GM19193 (cell line): Measurements from ENCODE around the gene PRDM16.

Experiments
- POLR2A ChIP-seq: IDR thresholded peaks from 4 replicates; pipeline ENCODE4 v1.6.1; 2011; ENCODE audit not compliant: insufficient read depth, insufficient read length; ENCODE audit errors: extremely low read depth

PRDM16 gene

DNA sequence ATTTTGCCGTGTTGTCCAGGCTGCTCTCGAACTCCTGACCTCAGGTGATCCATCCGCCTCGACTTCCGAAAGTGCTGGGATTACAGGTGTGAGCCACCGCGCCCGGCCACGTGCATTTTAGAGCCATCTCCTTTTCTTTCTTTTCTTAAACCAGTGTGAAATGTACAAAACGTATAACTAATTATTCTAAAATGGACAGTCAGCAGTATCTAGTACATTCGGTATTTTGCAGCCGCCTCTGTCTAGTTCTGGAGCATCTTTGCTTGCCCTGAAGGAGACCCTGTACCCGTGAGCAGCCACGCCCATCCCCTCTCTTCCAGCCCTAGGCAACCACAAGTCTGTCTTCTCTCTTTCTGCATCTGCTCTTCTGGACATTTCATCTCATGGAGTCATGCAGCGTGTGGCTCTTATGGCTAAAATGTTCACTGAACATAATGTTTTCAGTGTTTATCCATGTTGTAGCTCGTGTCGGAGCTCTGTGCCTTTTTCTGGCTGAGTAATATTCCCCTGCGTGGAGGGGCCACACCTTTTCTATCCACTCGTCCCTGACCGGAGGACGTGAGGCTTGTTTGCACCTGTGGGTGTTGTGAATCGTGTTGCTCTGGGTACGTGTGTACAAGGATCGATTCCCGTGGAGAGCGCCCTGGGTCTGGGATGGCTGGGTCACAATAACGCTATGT, 198.0 kb downstream of the PRDM16 start:
- no peak for TF ChIP-seq POLR2A

DNA sequence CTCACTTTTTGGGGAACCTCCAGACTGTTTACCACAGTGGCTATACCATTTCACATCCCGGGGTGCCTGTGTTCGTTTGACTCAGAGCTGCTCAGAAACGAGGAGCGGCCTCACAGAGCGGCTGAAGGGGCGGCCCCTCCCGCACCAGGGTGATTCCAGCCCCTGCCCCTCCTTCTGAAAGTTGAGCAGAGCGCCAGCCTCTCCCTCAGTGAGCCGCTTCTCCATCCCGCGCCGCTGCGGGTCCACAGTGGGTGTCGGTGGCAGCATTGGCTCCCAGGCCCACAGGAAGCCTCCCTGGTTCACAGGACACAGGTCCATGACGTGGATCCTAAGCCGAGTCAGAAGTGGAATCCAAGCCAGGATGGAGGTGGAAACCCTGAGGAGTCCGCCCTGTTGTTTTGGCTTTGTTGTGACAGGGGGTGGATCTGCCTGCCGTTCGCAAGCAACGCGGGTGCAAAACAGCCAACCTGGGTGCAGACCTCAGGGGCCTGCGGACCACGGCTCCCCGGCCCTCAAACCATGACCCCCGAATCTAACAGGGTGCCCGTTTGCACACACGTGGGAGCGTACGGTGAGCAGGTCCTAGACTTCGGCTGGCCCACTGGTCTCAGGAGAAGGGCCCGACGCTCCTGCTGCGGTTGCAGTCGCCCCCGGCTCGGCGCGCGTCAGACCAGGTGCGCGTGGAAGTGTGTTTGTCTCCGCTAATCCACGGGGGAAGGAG, 198.7 kb downstream of the PRDM16 start:
- TF ChIP-seq POLR2A, result no peak

DNA sequence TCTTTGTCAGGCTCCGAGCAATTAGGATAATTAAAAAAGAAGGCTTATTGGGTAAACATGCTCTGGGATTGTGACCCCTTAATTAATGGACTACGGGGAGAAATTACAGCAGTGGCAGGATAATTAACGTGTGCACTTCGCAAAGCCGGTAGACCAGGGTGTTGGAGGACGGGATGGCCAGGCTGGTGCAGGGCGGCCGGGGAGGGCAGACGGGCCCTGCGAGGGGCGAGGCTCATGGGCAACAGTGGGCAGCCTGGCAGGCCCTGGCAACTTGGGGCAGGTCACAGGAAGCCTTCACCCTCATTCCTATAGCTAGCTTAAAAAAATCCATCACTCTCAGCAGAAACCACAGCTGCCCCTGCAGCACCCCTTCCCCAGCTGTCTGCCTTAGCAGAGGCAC, 199.3 kb downstream of the PRDM16 start:
- no peak for TF ChIP-seq POLR2A

DNA sequence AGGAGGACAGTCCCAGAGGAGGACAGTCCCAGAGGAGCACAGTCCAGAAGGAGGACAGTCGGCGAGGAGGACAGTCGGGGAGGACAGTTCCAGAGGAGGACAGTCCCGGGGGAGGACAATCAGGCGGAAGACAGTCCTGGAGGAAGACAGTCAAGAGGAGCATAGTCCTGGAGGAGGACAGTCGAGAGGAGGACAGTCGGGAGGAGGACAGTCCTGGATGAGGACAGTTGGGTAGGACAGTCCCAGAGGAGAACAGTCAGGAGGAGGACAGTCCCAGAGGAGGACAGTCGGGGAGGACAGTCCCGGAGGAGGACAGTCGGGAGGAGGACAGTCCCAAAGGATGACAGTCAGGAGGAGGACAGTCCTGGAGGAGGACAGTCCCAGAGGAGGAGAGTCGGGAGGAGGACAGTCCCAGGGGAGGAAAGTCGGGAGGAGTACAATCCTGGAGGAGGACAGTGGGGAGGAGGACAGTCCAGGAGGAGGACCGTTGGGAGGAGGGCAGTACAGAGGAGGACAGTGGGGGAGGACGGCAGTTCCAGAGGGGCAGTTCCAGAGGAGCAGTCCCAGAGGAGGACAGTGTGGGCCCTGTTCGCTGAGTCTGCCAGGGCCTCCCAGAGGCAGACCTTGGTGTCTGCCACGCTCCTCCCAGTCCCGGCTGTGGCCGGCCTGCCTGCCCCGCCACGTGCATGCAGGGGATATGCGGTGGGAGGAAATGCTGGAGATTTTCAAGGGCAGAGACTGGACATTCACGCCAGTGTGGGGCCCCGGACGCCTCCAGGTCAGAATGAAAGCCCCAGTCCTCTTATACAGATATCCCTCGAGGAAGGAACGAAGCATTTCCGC, 201.6 kb downstream of the PRDM16 start:
- no peak for TF ChIP-seq POLR2A

DNA sequence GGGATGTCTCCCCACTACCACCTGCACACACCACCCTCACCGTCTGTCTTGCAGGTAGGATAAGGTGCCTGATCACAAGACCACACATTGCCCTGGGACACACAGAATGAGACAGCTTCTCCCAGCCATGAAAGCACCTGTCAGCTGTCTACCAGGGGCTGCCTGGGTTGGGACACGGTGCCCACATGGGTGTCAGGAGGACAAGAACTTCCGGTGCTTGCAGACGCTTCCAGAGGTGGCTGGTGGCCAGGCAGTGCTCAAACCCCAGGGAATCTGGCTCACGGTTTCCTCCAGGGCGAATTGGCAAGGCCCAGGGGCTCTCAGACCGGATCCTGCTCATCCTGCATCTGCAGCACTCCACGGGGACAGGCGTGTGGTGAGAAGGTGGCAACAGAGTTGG, 202.9 kb downstream of the PRDM16 start:
- no peak for TF ChIP-seq POLR2A

DNA sequence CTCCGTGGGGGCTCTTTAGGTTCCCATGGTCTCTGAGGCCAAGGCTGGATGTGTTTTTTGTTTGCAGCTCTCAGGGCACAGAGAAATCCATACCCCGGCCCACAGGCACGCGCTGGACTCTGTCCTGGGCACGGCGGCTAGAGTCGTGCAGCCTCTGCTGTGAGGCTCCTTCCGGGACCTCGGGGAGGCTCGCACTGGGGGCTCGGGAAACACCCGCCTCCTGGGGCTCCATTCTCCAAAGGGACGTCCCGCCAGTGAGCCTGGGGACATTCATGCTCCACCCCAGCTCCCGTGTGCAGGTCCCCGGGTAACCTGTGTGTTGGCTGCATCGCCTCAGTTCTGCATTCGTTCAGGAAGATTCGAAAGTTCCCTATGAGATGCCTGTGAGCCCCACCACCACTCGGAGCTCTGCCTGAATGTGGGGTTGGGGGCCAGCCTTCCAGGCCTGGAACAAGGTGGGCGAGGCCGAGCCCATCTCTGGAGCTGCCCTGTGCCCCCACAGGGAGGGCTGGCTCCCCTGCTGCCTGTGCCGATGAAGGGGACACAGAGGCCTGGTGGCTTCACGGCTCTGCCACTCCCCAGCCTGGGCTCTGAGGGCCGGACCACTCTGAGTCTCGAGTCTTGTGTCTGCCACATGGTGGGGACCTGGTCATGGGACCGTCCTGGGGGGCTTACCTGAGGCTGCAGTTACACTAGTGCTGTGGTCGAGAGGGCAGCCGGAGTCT, 203.5 kb downstream of the PRDM16 start:
- no peak for TF ChIP-seq POLR2A

DNA sequence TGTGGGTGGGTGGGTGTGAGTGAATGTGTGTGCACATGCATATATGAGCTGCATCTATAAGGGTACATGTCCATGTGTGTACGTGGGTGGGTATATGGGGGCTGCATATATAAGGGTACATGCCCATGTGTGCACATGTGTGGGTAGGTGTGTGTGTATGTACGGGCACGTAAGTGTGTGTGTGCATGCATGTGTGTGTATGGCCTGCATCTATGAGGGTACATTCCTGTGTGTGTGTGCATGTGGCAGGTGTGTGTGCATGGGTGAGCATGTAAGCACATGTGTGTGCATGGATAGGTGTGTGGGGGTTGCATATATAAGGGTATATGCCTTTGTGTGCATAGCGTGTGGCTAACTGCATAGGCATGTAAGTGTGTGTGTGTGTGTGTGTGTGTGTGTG, 204.4 kb downstream of the PRDM16 start:
- no peak for TF ChIP-seq POLR2A

DNA sequence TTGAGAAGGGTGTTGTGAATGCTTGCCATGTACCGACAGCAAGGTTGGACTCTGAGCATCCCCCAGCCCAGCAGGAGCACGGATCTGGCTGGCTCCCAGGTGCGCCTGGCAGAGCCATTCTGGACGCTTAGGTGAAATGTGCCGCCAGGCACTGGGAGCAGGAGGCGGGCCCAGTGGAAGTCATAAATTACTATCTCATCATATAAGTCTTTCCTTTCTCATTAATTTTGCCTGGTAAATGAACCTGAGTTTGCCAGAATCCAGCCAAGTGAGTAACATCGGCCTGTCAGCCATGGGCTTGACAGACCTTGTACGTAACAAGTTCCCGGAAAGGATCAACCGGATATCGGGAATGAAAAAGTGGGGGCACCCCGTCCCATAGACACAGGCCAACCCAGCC, 206.0 kb downstream of the PRDM16 start:
- TF ChIP-seq POLR2A, result no peak

DNA sequence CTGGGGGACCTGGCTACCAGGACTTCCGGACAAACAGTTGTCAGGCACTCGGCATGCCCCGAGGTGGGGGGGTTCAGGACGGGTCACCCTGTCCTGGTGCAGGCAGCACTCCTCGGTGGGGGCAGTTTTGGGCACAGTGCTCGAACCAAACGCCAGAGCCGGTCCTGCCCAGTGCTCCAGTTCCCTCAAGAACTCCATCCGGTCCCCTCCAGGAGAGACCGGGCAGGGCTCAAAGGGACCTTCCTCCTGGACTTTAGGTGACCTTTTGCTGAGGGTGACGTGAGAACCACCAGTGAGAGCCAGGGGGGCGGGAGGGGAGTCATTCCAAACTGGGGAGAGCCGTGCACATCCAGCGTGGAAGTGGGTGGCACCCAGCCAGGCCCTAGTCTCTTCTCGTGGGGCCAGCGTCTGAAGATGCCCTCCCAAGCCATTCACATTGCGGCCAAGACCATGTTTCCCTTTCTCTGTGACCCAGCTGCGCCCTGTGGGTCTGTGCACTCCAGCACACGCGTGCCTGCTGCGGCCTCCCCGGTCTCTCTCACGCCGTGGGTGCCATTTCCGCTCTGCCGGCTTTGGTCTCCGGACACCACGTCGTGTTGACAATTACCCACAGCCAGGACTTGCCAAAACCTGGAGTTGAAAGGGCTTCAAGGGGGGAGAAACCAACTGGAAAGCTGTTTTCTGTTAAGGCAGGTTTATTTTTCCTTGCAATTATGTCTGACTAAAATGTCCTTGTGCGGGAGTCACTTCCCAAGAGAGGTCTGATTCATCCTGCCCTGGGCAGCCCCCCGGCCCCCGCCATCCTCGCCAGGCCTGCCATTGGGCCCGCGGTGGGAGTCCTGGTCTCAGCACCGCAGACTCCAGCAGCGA, 206.7 kb downstream of the PRDM16 start:
- no peak for TF ChIP-seq POLR2A

DNA sequence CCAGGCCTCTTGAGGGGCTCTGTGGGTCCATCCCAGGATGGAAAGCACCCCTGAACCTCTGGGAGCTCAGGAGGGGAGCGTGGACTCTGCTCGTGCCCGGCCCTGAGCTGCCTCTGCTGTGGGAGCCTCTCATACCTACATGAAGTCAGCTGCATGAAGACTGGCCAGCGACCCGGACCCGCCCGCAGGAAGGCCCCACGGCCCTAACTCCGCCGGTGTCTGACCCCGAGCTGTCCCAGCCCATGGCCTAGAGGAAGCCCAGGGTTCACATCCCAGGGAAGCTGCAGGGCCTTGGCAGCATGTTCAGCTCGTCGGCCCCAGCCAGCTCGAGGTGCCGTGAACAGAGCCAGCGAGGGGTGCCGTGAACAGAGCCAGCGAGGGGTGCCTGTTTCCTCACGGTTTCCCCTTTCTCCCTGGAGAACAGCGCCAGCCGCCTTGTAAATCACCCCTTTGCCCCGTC, 207.4 kb downstream of the PRDM16 start:
- TF ChIP-seq POLR2A, result no peak

DNA sequence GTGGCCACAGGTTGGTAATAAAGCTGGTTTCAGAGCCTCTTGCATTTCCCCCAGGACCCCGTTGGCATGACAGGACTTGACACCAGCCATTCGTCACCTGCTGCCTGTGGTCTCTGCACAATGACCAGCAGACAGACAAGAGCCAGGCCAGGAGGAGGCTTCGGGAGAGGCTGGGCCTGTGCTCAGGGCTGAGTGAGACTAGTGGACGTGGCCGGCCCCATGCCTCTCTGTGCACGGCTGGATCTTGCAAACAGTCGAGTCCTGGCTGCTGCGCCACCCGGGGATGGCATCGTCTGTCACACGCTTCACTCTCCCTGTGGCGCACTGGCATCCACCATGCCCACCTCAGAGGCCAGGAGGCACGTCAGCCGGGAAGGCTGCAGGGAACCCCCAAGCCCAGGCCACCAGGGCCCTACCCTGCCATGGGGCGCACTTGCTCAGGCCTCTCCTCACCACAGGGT, 208.0 kb downstream of the PRDM16 start:
- no peak for TF ChIP-seq POLR2A

DNA sequence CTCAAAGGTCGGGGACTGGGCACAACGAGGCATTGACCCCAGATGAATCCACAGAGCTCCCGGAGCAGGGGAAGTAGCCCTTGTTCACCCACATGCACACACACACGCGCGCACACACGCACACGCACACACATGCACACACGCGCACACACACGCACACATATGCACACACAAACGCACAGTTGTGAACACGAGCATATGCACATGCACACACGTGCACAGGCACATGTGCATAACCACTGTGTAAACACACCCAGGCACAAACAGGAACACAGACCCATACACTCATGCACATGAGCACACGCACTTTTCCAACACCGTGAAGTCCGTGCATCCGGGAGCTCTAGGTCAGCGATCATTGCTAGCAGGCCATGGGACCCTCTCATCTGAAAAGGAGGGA, 208.6 kb downstream of the PRDM16 start:
- no peak for TF ChIP-seq POLR2A

DNA sequence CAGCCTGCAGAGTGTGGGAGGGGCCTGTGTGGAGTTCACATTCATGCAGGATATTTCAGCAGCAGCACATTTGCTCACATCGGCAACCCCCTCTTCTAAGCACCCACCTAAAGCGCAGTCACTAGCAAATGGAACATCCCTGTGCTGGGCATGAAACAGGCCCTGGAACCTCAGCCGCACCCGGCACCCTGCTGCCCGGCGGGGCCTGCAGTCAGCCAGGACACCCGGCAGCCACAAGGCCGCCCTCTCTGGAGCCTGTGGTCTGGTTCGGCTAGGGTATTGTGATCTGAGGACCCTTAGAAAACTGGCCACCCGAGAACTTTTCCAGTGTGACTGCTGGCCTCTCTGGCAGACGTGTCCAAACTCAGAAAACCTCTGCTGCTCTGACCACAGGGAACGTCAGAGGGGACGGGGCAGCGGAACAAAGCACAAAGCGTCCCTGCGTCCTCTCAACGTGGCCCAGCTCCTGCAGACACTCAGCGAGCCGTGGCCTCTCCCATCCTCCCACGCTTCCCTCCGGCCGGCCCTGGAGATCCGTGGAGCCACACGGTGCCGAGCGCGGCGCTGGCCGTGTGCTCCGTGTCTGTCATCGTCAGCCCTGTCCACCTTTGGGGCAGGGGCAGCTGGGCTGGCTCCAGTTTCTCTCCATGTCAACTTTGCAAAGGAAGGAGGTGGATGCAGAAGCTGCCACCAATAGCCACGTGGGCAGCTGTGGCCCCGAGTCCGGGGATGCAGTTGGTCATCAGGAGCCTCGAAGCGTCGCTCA, 209.6 kb downstream of the PRDM16 start:
- TF ChIP-seq POLR2A, result no peak
